IMR-90 (cell line): ENCODE results near the gene ANK2. TPM values are rescaled to one million over a fixed set of nuclear protein-coding genes. Genes with fewer than 3 reads are reported as not detected.

Experiments
- ATAC-seq: fragments of 200-7000 bp; cut with Tn5 transposase; 2 replicates; pipeline ENCODE4 v1.9.1; 2020; ENCODE audit warnings: low read depth, mild to moderate bottlenecking, moderate library complexity
- BruUV-seq: library from RNA; stranded (reverse); fragments of 400-500 nt; replicated peaks from 2 replicates; lab custom pipeline; 2021; lab: Mats Ljungman, UMichigan
- CTCF ChIA-PET: fragments of 300-600 bp; formaldehyde crosslinking; extraction: SDS; loops from one replicate; lab custom pipeline; 2021; ENCODE audit warnings: antibody characterized with exemption; lab: Yijun Ruan, JAX
- POLR2A ChIA-PET: fragments of 300-600 bp; sonication (Branson Sonifier 250); formaldehyde crosslinking; loops from one replicate; lab custom pipeline; 2022; ENCODE audit warnings: antibody characterized with exemption; ENCODE audit not compliant: unreplicated experiment; lab: Charles Lee
- DNase-seq: peaks from one replicate; pipeline ENCODE4 v3.0.0; 2013
- H2AFZ ChIP-seq: replicated peaks from 2 replicates; pipeline ENCODE3; 2013; ENCODE audit warnings: low read length, mild to moderate bottlenecking; ENCODE audit not compliant: poor library complexity
- H2AK5ac ChIP-seq: 2 replicates; pipeline ENCODE4 v1.6.1; 2013; ENCODE audit warnings: low read depth, low read length, inconsistent platforms
- H2AK9ac ChIP-seq: replicated peaks from 2 replicates; pipeline ENCODE3; 2013; ENCODE audit warnings: mild to moderate bottlenecking, low read depth, low read length, moderate library complexity; ENCODE audit not compliant: poor library complexity
- H2BK120ac ChIP-seq: 2 replicates; pipeline ENCODE4 v1.6.1; 2013; ENCODE audit warnings: low read depth, low read length, inconsistent platforms
- H2BK15ac ChIP-seq: 3 replicates; pipeline ENCODE4 v1.6.1; 2013; ENCODE audit warnings: low read depth, low read length, inconsistent platforms
- H2BK20ac ChIP-seq: 2 replicates; pipeline ENCODE4 v1.6.1; 2013; ENCODE audit warnings: low read depth, mild to moderate bottlenecking, inconsistent platforms, low read length, moderate library complexity
- H2BK5ac ChIP-seq: 2 replicates; pipeline ENCODE4 v1.6.1; 2013; ENCODE audit warnings: mild to moderate bottlenecking, low read depth, low read length, inconsistent platforms; ENCODE audit not compliant: poor library complexity, severe bottlenecking
- H3K14ac ChIP-seq: replicated peaks from 2 replicates; pipeline ENCODE4 v1.6.1; 2013; ENCODE audit warnings: low read depth, low read length, inconsistent platforms
- H3K18ac ChIP-seq: 2 replicates; pipeline ENCODE4 v1.6.1; 2013; ENCODE audit warnings: low read depth, low read length, control low read depth
- H3K23ac ChIP-seq: 2 replicates; pipeline ENCODE4 v1.6.1; 2013; ENCODE audit warnings: low read depth, low read length, inconsistent platforms
- H3K27ac ChIP-seq: 2 replicates; pipeline ENCODE4 v1.5.1; 2013; ENCODE audit warnings: mild to moderate bottlenecking, control low read depth, low read length; ENCODE audit not compliant: insufficient read depth
- H3K27me3 ChIP-seq: 2 replicates; pipeline ENCODE4 v1.6.1; 2013; ENCODE audit warnings: low read length; ENCODE audit not compliant: control insufficient read depth, insufficient read depth
- H3K36me3 ChIP-seq: 2 replicates; pipeline ENCODE4 v1.6.1; 2013; ENCODE audit warnings: low read length, mixed read lengths; ENCODE audit not compliant: control insufficient read depth, insufficient read depth
- H3K4ac ChIP-seq: 2 replicates; pipeline ENCODE4 v1.6.1; 2013; ENCODE audit warnings: low read depth, low read length, inconsistent platforms
- H3K4me1 ChIP-seq: 2 replicates; pipeline ENCODE4 v1.6.1; 2013; ENCODE audit warnings: low read length, mixed read lengths; ENCODE audit not compliant: control insufficient read depth, insufficient read depth
- H3K4me2 ChIP-seq: 2 replicates; pipeline ENCODE4 v1.6.1; 2013; ENCODE audit warnings: low read depth, mild to moderate bottlenecking, control low read depth, low read length, moderate library complexity
- H3K4me3 ChIP-seq: 2 replicates; pipeline ENCODE4 v1.5.1; 2013; ENCODE audit warnings: low read depth, mild to moderate bottlenecking, control low read depth, low read length, moderate library complexity; ENCODE audit not compliant: insufficient read depth
- H3K56ac ChIP-seq: 2 replicates; pipeline ENCODE4 v1.6.1; 2013; ENCODE audit warnings: low read length, inconsistent platforms; ENCODE audit not compliant: insufficient read depth; ENCODE audit errors: extremely low read depth
- H3K79me1 ChIP-seq, 2 experiments: 2 replicates each; pipeline ENCODE4 v1.6.1; 2013; ENCODE audit warnings: low read length in 2 of 2, inconsistent platforms in 1 of 2, low read depth in 1 of 2
- H3K9ac ChIP-seq: 2 replicates; pipeline ENCODE4 v1.6.1; 2013; ENCODE audit warnings: low read depth, low read length, control low read depth
- H3K9me1 ChIP-seq: 2 replicates; pipeline ENCODE4 v1.6.1; 2013; ENCODE audit warnings: low read length, inconsistent platforms; ENCODE audit not compliant: insufficient read depth
- H3K9me3 ChIP-seq: 2 replicates; pipeline ENCODE4 v1.6.1; 2013; ENCODE audit warnings: low read length; ENCODE audit not compliant: control insufficient read depth, insufficient read depth
- H4K20me1 ChIP-seq: 2 replicates; pipeline ENCODE4 v1.6.1; 2013; ENCODE audit warnings: low read length, inconsistent platforms; ENCODE audit not compliant: insufficient read depth
- H4K5ac ChIP-seq: 2 replicates; pipeline ENCODE4 v1.6.1; 2013; ENCODE audit warnings: mild to moderate bottlenecking, low read depth, low read length, control low read depth
- H4K8ac ChIP-seq, 2 experiments: 2 replicates each; pipeline ENCODE4 v1.6.1; 2013; ENCODE audit warnings: low read depth in 2 of 2, low read length in 2 of 2, control low read depth in 1 of 2, inconsistent platforms in 1 of 2
- H4K91ac ChIP-seq: 2 replicates; pipeline ENCODE4 v1.6.1; 2013; ENCODE audit warnings: low read depth, low read length, inconsistent platforms; ENCODE audit not compliant: insufficient read depth
- MXI1 ChIP-seq: IDR thresholded peaks from 2 replicates; pipeline ENCODE4 v1.6.1; 2012; ENCODE audit warnings: low read depth, mild to moderate bottlenecking, low read length, moderate library complexity, borderline replicate concordance
- WGBS, 2 experiments: methylation state at CpG; one replicate each; pipeline versions ENCODE4 v1.1.5 to v1.1.7; 2013; ENCODE audit warnings: missing lambda C conversion rate in 2 of 2; ENCODE audit not compliant: insufficient read length in 1 of 2; ENCODE audit errors: extremely low coverage in 2 of 2; 5-methylcytosine and 5-hydroxymethylcytosine counted together
- dilution Hi-C: fragments of 300-500 bp; cut with HindIII; formaldehyde crosslinking; loops from one replicate; pipeline ENCODE4 v1.14.3; 2018; ENCODE audit warnings: low sequenced_read_pairs; ENCODE audit not compliant: unreplicated experiment
- in situ Hi-C: fragments of 300-500 bp; cut with MboI; formaldehyde crosslinking; loops from 3 replicates; pipeline ENCODE4 v1.14.3; 2019; ENCODE audit warnings: low sequenced_read_pairs, inconsistent platforms, mixed read lengths
- intact Hi-C: fragments of 100-400 bp; cut with micrococcal nuclease; formaldehyde crosslinking; loops from 2 replicates; pipeline ENCODE4 v1.10.0; 2022
- polyA plus RNA-seq, 3 experiments: library from polyadenylated mRNA; depleted of rRNA; stranded (reverse); fragments of >200 nt; gene quantifications; 2 replicates each; pipeline ENCODE4 v1.2.3, GENCODE V29; 2012; ENCODE audit warnings: low replicate concordance in 1 of 3
- total RNA-seq: library from RNA; depleted of rRNA; stranded (reverse); fragments of >200 nt; gene quantifications from 2 replicates; pipeline ENCODE4 v1.2.3, GENCODE V29; 2012
- TF ChIP-seq, protein P1 (sequence below): fragments of 150-350 bp; IDR thresholded peaks from 2 replicates; pipeline ENCODE4 v1.6.1; 2017; ENCODE audit warnings: mild to moderate bottlenecking, antibody characterized with exemption, low read length, low read depth

The ANK2 gene
- total and polyA plus RNA-seq, 2 of the 4 experiments (the other 2 are of a cell fraction) = 0.82 to 6.6 TPM

DNA sequence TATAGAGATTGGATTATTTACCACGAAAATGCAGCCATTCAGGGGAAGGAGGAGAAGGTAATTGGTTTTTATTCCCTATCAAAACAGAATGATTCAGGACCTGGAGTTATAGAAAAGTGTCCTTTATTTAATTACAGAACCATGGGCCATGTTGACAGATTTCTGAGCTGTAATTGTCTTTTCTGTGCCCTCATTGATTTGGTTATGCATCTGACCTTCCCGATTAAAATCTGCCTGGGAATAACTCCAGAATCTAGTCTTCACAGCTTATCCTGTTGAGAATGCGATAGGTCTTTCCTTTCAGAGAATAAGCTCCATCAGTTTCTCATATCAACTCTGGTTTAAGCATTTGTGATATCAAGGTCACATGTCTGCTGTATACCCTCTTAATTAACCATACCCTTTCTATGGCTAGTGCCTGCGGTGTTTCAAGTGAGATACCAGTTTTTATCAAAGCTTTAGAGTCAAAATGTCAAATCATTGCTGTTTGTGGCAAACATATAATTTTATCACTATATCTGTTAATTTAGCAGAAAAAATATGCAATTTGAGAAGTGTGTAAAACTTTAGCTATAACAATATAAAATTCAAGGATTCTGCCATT is 37.2 kb upstream of the ANK2 start:
- ATAC-seq = no peak
- Histone ChIP-seq H2BK15ac (no peak overlapping the region), H3K9ac (no peak overlapping the region), H3K9me1 (no peaks in the 10 kb centered on the region), H3K9me3 (no peaks in the 10 kb centered on the region), H3K4me2 (no peak overlapping the region), H3K4me1 (no peaks in the 10 kb centered on the region), H4K20me1 (no peaks in the 10 kb centered on the region), H3K27ac (no peak overlapping the region), H2BK5ac (no peak overlapping the region), H3K36me3 (no peaks in the 10 kb centered on the region), H3K56ac (no peak overlapping the region), H3K4me3 (no peak overlapping the region), H2AFZ (no peak overlapping the region), H2AK9ac (no peak overlapping the region), H2AK5ac (no peak overlapping the region), H3K23ac (no peak overlapping the region), H3K27me3 (no peaks in the 10 kb centered on the region), H3K4ac (no peak overlapping the region), H2BK120ac (no peak overlapping the region), H3K79me1 (no peaks in the 10 kb centered on the region), H4K5ac (no peak overlapping the region), H2BK20ac (no peak overlapping the region), H3K18ac (no peak overlapping the region), H4K91ac (no peak overlapping the region), H4K8ac (no peak overlapping the region), H3K14ac (no peak overlapping the region)
- in situ Hi-C loops (no loop called here), intact Hi-C loops (no loop called here), dilution Hi-C loops (no loop called here)
- CTCF ChIA-PET = interaction anchor here (0.6 to 1.1 kb wide), 2 partner anchors 9 to 87 kb away, joined by 3 to 4 read pairs; no protein-coding TSS in a partner anchor
- TF ChIP-seq MXI1 = no peak
- TF ChIP-seq, protein P1, sequence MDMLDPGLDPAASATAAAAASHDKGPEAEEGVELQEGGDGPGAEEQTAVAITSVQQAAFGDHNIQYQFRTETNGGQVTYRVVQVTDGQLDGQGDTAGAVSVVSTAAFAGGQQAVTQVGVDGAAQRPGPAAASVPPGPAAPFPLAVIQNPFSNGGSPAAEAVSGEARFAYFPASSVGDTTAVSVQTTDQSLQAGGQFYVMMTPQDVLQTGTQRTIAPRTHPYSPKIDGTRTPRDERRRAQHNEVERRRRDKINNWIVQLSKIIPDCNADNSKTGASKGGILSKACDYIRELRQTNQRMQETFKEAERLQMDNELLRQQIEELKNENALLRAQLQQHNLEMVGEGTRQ = no peak
- POLR2A ChIA-PET = no interaction called here
- BruUV-seq = no TSS peak
- WGBS, 2 experiments = 80% methylated on average over 1 of the region's 4 CpGs; no CpG with 5 or more reads in 1 of the 2 experiments
- DNase-seq = no peak
